HS-5 (cell line): ENCODE measurements around the gene DOCK2.
"Not testable (repeated sequence)": the region's sequence is repeated elsewhere in the genome, so short reads cannot be mapped to it uniquely, and the experiment has no call there.

Experiments used
- DNase-seq: peaks from one replicate; pipeline ENCODE4 v3.0.0-alpha.2; 2012; ENCODE audit warnings: low read depth

DOCK2 gene

DNA sequence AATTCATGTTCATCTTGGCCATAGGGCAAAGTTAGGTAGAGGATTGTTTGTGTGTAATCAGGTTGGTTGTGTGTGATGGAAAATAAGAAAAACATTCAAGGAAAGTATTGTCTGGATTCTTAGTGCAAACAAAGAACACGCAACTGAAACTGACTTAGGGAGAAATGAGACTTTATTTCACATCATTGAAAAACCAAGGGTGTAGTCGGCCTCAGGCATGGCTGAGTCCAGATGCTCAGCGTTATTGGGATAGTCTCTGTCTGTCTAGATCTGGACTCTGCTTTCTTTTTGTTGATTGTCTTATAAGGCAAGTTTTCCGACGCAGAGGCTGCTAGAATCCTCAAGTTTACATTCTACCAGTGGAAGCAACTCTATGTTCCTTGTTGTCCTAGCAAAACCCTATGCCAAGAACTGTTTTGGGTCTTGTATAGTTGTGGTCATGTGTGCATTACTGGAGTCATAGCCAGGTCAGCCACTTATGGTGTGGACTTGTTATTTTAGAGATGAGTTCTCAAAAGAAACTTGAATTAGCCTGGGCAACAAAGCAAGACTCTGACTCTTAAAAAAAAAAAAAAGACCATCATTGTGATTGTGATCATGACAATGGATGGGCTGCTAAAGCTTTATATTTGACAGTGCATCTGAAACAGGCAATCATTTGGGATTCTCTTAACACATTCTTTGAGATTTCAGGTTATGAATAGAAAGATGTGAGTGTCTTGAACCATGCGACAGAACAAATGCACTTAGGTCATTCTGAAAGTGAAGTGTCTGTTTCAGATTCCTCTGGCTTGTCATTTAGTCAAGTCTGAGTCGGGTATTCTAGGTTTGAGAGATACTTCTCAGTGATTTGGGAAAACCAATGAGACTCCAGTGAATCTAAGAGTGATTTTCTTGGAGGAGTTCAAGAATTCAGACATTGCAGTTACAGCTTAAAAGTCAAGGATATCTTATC lies 82.6 kb downstream of the DOCK2 start:
- DNase-seq, result no peak

DNA sequence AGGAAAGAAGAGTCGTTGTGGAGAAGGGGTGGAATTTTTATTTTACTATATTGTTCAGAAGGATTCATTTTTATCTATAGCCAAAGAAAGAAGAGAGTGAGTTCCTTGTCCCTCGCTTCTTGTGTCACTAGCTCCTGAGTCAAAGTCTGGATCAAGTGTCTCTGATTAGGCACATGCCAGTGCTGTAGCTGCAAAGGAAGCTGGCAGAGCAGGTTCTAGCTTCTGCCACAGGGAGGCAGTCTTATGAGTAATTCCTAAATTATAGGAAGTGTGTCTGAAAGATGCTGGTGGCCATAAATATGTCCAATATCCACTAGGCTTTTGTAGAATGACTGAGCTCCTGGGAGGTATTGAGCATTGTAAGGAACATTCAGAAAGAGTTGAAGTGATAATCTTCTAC lies 84.7 kb downstream of the DOCK2 start:
- DNase-seq, result no peak

DNA sequence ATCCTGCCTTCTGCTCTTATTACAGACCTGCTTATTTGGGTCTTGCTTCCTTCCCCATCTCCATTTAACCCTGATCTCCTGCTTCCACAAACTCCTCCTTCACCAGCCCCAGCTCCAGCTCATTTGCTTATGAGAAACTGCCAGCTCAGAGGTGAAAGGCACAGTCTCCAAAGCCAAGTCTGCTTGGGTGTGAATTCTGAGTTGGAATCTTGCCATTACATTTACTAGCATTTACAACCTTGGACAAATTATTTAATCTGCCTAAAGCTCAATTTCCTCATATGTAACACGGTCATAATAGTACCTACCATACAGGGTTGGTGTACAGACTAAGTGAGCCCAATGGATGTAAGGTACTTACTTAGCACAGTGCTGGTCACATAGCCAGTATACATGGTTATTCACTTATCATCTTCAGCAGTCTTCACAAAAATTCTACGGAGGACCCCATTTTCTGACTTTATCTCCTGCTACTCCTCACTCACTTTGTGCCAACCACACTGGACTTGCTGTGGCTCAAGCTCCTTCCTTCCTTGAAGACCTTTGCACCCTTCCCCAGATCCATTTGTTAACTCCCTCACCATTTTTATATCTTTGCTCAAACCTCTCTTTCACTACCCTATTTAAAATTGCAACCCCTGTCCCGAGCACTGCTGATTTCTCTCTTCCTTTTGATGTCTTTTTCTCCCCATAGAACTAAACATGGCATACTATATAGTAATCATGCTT lies 86.2 kb downstream of the DOCK2 start:
- no peak for DNase-seq

DNA sequence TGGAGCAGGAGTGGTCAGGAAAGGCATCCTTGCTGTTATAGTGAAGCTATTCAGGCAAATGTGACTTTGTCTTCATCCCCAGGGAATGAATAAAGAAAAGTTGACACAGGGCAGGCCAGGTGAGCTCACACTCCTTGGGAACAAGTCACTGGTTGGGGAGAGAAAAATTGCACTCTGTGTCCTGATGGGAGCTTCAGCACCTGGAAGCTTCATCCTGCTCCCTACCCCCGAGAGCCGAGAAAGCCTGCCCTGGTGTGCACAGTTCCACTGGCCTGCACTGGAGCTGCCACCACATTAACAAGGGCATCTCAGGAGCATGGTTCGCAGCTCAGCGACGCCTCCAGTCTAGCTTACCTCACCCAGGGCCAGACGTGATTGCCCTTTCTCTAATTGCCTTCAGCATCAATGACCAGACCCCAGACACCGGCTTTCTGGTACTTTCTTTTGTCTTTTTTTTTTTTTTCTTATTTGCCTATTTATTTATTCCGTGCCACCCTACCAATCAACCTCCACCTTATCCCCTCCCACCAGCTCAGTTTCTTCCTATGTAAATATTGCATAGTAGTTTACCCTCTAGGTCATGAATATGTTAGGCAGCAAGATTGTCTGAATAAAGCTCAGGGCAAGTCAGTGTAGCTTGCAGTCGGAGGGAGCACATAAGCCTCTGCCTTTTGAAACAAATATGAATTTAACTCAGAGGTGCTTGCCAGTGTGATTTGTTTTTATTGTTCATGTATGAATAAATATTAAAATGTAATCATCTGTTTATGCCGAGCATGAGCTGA lies 87.4 kb downstream of the DOCK2 start:
- no peak for DNase-seq

DNA sequence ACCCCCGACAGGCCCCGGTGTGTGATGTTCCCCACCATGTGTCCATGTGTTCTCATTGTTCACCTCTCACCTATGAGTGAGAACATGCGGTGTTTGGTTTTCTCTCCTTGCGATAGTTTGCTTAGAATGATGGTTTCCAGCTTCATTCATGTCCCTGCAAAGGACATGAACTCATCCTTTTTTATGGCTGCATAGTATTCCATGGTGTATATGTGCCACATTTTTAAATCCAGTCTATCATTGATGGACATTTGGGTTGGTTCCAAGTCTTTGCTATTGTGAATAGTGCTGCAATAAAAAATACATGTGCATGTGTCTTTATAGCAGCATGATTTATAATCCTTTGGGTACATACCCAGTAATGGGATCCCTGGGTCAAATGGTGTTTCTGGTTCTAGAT lies 88.6 kb downstream of the DOCK2 start:
- DNase-seq, result not testable (repeated sequence)

DNA sequence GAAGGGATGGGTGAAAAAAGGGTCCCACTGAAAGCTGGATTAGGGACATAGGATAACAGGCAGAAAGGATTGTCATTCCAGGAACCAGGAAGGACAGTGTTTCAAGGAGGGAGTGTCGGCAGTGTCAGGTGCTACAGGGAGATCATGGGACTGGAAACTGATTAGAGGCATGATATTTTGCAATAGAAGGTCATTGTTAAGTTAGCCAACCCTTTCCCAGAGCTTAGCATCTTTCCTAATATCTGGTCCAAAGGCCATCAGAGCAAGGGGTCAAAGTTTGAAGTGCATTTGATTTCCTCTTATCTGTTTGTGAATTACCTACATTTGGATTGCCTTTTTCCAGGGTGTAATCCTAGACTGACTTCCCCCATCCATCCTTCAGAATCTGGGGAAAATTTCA lies 91.3 kb downstream of the DOCK2 start:
- no peak for DNase-seq

DNA sequence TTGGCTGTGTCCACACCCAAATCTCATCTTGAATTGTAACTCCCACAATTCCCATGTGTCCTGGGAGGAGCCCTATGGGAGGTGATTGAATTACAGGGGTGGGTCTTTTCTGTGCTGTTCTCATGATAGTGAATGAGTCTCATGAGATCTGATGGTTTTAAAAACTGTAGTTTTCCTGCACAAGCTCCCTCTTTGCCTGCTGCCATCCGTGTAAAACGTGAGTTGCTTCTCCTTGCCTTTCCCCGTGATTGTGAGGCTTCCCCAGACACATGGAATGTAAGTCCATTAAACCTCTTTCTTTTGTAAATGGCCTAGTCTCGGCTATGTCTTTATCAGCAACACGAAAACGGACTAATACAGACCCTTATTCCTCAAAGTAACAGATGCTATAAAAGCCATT lies 94.1 kb downstream of the DOCK2 start:
- no peak for DNase-seq

DNA sequence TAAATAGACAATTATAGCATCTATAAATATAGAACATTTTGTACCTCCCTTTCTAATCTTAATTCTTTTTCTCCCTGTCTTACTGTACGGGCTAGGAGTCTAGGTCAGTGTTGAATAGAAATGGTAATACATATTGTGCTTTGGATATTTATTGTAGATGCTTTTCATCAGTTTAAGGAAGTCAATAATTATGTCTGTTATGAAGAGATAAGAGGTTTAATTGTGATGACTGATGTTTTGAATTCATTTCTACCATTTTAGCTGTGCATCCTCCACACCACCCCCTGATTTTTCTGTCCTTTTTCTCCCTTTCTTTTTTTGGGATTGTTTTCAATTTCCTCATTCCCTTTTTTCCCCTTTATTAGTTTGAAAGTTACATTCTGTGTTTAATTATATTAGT lies 95.8 kb downstream of the DOCK2 start:
- no peak for DNase-seq

DNA sequence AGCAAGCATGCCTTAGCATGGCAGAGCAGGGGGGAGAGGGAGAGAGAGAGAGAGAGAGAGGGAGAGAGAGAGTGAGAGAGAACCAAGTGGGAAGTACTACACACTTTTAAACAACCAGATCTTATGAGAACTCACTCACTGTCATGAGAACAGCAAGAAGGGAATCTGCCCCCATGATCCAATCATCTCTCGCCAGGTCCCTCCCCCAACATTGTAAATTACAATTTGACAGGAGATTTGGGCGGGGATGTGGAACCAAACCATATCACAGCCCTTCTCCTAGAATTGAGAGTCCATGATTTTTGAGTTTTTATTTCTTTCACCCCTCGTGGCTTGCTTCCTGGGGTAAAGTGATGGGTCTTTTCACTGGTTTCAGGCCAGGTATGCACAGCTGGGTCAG lies 98.8 kb downstream of the DOCK2 start:
- no peak for DNase-seq

DNA sequence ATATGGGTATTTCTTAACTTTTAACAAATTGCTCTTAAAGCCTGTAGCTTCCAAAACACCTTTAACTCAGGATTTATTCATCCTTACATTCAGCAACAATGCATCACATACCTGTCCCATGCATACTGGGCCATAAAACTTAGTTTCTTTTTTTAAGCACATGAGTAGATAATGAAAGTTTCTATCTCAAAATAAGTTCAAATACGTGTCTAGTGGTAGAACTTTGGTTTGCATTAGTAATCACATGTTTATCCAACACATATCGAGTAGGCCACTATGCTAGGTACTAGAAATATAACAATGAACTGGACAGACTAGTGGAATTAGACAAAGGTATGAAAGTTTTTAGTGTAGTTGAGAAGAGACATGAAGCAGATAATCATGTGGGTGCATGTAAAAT lies 99.6 kb downstream of the DOCK2 start:
- DNase-seq, result no peak

DNA sequence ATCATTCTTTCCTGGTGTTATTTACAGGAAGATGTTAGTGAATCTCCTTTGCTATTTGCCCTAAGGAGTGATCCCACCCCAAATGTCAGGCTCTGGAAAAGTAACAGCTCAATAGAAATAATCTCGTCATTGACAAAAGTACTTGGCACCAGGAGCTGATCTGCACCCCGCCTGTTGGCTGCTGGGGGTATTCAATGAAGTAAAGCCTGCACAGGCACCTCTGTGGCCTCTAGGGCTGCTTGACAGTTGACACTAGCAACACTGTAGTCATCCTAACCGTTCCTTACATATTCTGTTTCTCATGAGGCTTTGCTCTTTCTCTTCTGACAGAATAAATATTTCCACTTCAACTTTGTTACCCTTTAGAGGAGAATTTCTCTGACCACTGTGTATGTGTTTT lies 103.4 kb downstream of the DOCK2 start:
- no peak for DNase-seq

DNA sequence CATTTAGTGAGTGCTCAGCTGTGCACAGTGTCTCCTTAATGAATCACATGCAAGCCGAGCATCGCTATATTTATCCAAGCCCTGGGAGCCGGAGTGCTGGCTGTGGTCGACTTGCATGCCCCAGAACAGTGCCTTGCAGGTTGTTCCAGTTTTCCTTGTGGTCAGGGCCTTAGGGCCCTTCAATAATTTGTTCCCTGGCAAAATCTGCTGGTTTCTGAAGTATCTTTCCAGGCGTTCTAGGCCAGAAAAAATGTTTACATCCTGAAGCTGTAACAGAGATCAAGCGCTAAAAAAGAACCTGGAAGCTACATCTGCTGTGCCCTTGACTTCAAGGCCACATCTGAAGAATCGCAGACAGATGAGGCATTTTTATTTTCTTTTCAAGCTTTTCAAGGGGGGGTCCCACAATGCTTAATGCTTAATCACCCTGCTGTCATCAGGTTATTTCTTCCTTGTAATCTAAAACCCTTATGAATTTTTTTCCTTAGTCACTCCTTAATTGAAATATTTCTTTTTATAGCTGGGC lies 105.8 kb downstream of the DOCK2 start:
- no peak for DNase-seq

DNA sequence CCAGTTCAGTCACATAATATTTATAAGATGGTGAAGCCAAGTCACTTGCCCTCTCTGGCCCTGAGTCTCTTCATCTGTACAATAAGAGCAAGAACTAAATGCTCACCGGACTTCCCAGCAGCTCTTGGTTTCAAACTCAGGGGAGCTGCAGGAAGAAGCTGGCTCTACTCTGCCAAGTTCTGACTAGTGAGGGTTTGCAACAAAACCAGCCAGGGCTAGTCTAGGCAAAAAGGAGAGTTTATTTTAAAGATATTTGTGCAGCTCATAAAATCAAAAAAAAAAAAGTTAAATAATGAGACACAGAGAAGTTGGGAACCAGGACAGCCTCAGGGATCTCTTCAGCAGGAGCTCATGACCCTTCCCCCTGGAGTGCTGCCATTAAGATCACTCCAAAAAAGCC lies 107.3 kb downstream of the DOCK2 start:
- no peak for DNase-seq

DNA sequence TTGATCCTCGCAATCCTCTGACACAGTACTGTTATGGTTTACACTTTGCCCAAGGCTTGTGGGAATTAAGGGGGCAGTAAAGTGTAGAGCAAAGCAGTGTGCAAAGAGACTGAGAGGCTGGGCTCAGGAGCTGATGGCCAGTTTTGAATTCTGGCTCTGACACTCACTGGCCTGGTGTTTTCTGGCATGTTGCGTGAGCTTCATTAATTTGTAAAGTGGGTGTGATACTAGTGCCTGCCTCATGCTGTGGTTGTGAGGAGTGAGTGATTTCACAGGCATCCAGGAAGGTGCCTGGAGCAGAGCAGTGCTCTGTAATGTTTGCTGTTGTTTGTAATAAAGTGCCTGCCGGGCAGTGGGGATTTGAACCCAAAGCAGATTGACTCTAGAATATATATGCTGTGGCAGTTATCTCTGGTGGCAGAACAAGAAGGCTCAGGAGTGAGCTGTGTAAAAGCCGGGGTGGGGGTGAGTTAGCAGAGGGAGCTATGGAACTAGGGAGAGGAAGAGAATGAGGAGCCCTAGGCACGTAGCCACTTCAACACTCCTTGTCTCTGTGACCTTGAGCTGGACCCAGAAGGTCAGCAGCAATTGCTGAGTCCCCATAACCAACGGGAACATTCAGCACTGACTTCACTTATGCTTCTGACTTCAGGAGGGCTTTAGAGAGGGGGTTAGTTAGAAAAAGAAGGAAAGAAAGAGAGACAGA lies 108.5 kb downstream of the DOCK2 start:
- no peak for DNase-seq

DNA sequence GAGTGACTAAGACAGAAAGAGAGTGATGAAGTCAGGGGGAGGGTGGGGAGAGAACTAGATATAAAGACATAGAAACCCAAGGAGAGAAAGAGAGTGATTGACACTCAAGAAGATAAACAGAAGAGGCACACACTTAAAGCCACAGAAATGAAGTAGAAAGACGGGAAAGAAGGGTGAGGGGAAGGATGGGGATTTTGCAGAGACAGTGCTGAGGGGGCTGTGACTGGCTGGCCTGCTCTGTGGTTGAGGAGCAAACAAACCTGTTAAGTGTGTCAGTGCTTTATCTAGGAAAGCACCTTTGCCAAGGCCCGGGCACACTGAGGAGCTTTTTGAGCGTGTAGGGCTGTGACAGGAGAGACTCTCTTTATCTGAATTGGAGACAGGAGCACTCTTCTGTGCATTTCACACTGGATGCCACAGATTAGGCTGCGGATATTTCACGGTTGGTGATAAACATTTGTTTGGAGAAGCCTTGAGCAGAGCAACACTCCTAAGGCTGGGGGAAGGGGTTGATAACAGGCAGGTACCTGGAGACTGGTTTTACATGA lies 109.1 kb downstream of the DOCK2 start:
- no peak for DNase-seq

DNA sequence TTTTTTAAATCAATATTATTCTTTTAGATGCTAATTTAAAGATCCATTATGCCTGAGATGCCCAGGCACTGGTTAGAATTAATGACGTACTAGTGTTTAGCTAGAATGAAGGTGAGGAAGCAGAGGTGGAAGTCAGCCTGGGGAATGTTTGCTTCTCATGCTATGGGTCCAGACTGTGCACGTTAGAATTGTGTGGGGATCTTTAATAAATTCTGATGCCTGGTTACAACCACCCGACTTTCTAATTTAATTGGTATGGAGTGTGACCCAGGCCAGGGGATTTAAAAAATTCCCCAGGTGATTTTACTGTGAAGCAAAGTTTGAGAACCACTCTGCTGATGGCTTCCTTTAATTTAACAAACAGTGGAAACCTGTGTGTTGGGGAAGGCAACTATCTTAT lies 111.1 kb downstream of the DOCK2 start:
- DNase-seq, result no peak

DNA sequence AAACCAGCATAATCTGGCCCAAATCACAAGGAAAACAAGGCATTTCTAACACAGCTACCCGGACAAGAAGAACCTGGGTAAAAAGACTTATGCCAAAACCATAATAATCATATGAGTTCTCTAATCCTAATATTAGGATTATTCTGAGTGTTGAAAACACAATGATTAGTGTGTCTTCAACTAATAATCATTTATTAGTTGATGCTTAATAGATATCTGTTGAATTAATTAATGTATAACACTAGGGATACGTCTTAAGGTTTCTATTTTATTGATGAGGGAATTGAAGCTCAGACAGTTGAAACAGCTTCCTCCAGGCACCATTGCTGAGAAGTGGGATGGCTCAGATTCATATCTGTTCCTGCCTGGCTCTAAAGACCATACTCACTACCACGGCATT lies 112.2 kb downstream of the DOCK2 start:
- DNase-seq, result no peak

DNA sequence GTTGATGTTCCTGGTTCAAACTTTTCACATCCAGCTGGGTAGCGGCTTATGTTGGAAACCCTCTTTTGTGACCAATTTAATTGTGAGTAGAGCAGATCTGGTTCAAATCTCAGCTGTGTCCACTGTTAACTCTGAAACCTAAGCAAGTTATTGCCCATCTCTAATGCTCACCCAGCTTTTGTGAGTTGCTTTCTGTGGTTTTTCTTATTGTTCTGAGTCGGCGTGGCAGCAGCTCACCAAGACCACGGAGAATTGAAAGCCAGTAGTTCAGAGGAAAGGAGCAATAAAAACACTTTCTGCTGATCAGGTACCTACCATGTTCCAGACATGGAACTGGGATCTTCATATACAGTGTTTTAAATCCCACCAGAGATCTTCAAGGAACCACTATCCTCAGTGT lies 114.4 kb downstream of the DOCK2 start:
- no peak for DNase-seq

DNA sequence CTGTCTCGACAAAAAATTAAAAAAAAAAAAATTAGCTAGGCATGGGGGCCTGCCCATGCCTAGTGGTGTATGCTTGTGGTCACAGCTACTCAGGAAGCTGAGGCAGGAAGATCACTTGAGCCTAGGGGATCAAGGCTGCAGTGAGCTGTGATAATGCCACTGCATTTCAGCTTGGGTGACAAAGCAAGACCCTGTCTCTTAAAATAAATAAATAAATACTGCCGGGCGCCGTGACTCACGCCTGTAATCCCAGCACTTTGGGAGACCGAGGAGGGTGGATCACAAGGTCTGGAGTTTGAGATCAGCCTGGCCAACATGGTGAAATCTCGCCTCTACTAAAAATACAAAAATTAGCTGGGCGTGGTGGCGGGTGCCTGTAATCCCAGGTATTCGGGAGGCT lies 115.5 kb downstream of the DOCK2 start:
- DNase-seq, result not testable (repeated sequence)

DNA sequence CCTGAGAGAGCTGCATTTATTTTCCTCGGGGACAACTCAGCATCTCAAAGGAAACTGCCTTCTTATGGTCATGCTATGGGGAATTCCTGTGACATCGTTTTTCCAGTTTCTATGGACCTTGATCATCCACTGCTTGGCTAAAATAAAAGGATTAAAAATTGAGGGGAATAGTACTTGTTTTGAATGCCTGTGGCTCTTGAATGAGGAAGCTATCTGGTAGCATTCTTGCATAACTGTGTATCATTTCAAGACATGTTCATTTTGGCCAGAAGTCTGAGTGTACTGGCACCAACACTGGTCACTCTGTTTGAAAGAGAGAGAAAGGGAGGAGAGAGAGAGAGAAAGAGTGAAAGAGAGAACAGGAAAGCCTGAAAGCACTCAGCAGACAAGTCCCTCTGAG lies 116.7 kb downstream of the DOCK2 start:
- no peak for DNase-seq

DNA sequence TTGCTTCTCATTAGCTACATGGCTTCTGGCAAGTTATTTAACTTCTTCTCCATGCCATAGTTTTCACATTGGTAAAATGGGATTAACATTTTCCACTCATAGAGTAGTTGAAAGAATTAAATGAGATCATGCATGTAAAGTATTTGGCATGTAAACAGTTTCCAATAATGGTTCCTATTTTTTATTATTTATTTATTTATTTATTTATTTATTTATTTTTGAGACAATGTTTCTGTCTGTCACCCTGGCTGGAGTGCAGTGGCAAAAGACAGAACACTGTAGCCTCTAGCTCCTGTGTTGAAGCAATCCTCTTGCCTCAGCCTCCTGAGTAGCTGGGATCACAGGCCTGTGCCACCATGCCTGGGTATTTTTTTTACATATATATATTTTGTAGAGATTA lies 117.7 kb downstream of the DOCK2 start:
- no peak for DNase-seq
